Stimulated activated CD8-positive, alpha-beta memory T cell treated with anti-CD3 and anti-CD28 coated beads, Interleukin-2, amount 100 ng/mL, for 1 hour (primary cell): ENCODE measurements around the gene KLHL5.

Experiments
- DNase-seq, 2 donors: peaks; one replicate each; pipeline ENCODE4 v3.0.0-alpha.2; 2020; ENCODE audit warnings: low read depth in 2 of 2

KLHL5 gene

GRCh38 chr4:39044364-39044955, 17.6 kb upstream of the KLHL5 start:
- DNase-seq = peak; percentile 85 to 92

- DNase-seq = peak in 1 of 2 donors; percentile 16
These were observed 16.8 kb upstream of the KLHL5 start for GRCh38 chr4:39044956-39045826.

- DNase-seq = no peak
These were observed 16.2 kb upstream of the KLHL5 start for GRCh38 chr4:39045827-39046221.

- no peak for DNase-seq
These were observed 15.8 kb upstream of the KLHL5 start for GRCh38 chr4:39046249-39046648.

- no peak for DNase-seq
These were observed 14.4 kb upstream of the KLHL5 start for GRCh38 chr4:39047681-39048080.

- no peak for DNase-seq
These were observed 13.7 kb upstream of the KLHL5 start for GRCh38 chr4:39048311-39048710.

GRCh38 chr4:39050590-39050989, 11.4 kb upstream of the KLHL5 start:
- DNase-seq = no peak

- DNase-seq = no peak
These were observed 10.5 kb upstream of the KLHL5 start for GRCh38 chr4:39051492-39051891.

GRCh38 chr4:39053983-39054382, 8.0 kb upstream of the KLHL5 start:
- DNase-seq = no peak

GRCh38 chr4:39054497-39054896, 7.5 kb upstream of the KLHL5 start:
- no peak for DNase-seq

GRCh38 chr4:39056023-39056422, 6.0 kb upstream of the KLHL5 start:
- no peak for DNase-seq

- DNase-seq = no peak
These were observed 575 bp upstream of the KLHL5 start for GRCh38 chr4:39061457-39061856.

- no peak for DNase-seq
These were observed 702 bp downstream of the KLHL5 start for GRCh38 chr4:39062770-39063097.

- no peak for DNase-seq
These were observed 1.4 kb downstream of the KLHL5 start for GRCh38 chr4:39063430-39063829.

- DNase-seq = no peak
These were observed 4.3 kb downstream of the KLHL5 start for GRCh38 chr4:39066371-39066770.

- DNase-seq = no peak
These were observed 5.0 kb downstream of the KLHL5 start for GRCh38 chr4:39067031-39067430.

- no peak for DNase-seq
These were observed 5.4 kb downstream of the KLHL5 start for GRCh38 chr4:39067451-39067850.

- no peak for DNase-seq
These were observed 6.9 kb downstream of the KLHL5 start for GRCh38 chr4:39068907-39069306.

GRCh38 chr4:39078829-39079228, 16.8 kb downstream of the KLHL5 start:
- DNase-seq = no peak

GRCh38 chr4:39083164-39083563, 21.1 kb downstream of the KLHL5 start:
- no peak for DNase-seq

GRCh38 chr4:39085891-39086290, 23.9 kb downstream of the KLHL5 start:
- DNase-seq = no peak

GRCh38 chr4:39096847-39097246, 34.8 kb downstream of the KLHL5 start:
- no peak for DNase-seq

- DNase-seq = no peak
These were observed 35.3 kb downstream of the KLHL5 start for GRCh38 chr4:39097290-39097689.

GRCh38 chr4:39102297-39102696, 40.3 kb downstream of the KLHL5 start:
- DNase-seq = no peak
